ENCODE data around the gene TNFRSF8. TPM values are rescaled to one million over a fixed set of nuclear protein-coding genes. Genes with fewer than 3 reads are reported as not detected.
"Not testable (repeated sequence)": the region's sequence is repeated elsewhere in the genome, so short reads cannot be mapped to it uniquely, and the experiment has no call there.

TNFRSF8 gene
- total RNA-seq, 1 experiment from 2014 or later: not detected

DNA sequence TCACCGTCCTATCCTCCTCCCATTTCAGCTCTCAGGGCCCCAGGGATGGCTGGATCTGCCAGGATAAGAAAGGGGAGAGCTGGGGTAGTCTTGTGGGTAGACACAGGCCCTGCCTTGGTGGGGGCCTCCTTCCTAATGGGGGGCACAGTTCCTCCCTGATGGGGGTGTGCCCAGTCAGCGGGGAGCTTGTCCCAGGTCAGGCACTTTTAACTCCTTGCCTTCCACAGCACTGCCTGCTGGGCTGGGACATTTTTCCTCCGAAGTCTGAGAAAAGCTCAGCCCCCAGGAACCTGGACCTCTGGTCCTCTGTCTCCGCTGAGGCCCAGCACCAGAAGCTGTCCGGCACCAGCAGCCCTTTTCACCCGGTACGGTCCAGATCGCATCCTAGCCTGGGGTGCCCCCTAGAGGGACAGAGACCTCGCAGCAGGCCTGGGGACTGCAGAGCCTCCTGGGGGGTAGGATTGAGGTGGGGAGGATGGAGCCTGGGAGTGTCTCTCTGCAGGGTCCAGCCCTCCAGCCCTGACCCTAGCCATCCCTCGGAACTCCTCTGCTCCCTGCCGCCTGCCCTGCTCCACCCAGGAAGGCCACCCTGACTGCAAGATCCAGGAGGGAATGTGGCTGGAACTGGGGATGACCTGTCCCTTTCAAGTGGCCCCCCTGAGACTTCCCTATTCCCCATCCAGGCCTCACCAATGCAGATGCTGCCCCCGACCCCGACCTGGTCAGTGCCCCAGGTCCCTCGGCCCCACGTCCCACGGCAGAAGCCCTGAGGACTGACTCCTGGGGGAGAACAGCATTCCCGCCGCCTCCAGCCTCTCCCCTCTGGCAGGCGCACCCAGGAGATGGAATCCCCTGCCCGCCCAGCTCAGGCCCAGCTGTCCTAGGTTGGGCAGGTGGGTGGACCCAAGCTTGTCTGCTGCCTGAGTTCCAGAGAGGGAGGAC lies 31.8 kb upstream of the TNFRSF8 start:
- DNase-seq (ENCODE audit: low read depth in 1 of 2, low spot score in 2 of 2): peak; percentile 17 to 67
- Histone ChIP-seq H3K4me3 (no peak overlapping the region), H3K27me3 (replicated peaks) (no peaks in the 10 kb centered on the region), H3K4me1 (replicated peaks) (no peaks in the 10 kb centered on the region), H3K27ac (no peak overlapping the region), H3K9me3 (replicated peaks) (no peaks in the 10 kb centered on the region), H3K36me3 (peaks cover 32% of the 10 kb centered on the region)

DNA sequence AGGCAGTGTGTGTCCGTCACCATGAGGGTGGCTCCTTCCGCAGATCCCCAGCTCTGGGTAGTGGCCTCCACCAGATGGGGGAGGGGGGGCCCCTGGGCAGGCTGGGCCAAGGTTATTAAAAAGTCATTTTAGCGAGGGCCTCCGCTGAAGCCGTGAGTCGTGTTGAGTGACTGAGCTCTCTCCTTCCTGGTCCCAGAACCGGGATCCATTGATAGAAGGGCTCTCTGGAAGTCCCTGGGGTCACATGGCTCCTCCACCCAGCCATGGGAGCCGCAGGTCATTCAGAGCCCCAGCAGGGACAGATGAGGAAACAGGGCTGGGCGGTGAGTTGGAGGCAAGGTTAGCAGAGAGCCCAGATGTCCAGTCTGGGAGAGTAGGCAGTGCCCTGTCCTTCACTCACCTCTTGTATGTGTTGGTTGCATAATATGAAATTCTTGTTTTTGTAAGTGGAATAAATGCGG lies 30.9 kb upstream of the TNFRSF8 start:
- no peak for DNase-seq (ENCODE audit: low read depth in 1 of 2, low spot score in 2 of 2)
- no peak overlapping the region for H3K27ac ChIP-seq
- H3K4me1 ChIP-seq (replicated peaks): no peaks in the 10 kb centered on the region
- no peak overlapping the region for H3K4me3 ChIP-seq
- no peaks in the 10 kb centered on the region for H3K9me3 ChIP-seq (replicated peaks)
- H3K27me3 ChIP-seq (replicated peaks): no peaks in the 10 kb centered on the region
- H3K36me3 ChIP-seq: peaks cover 28% of the 10 kb centered on the region

DNA sequence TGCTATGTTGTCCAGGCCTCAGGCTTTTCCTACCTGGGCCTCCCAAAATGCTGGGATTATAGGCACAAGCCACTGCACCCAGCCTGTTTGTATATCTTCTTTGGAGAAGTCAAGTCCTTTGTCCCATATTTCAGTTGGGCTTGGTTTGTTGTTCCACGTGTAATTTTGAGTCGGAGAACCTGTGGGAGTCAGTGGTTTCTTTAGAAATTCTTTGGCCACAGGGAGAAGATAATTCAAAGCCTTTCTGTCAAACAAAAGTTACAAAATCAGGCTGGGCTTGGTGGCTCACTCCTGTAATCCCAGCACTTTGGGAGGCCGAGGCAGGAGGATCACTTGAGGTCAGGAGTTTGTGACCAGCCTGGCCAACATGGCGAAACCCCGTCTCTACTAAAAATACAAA lies 29.7 kb upstream of the TNFRSF8 start:
- not testable (repeated sequence) for DNase-seq (ENCODE audit: low read depth in 1 of 2, low spot score in 2 of 2)

DNA sequence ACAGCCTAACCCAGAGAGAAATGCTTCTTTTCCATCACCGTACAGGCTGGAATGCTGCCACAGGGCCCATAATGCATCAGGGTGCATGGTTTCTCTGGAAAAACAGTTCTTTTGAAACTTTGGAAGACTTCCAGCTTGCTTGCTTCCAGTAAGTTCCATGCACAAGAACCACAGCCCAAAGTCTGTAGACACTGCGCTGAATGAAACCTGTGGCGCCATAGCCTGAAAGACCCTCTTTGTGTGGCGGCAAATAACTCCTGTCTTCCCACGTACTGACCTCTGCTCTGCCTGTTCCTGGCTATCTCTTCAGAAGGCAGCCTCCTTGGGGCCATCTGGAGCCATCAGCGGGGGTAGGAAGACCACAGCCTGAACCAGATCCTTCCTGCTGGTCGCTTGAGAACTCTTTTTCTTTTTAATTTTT lies 28.7 kb upstream of the TNFRSF8 start:
- Histone ChIP-seq H3K36me3 (peaks cover 15% of the 10 kb centered on the region), H3K4me1 (replicated peaks) (no peaks in the 10 kb centered on the region), H3K27ac (no peak overlapping the region), H3K9me3 (replicated peaks) (no peaks in the 10 kb centered on the region), H3K27me3 (replicated peaks) (no peaks in the 10 kb centered on the region), H3K4me3 (no peak overlapping the region)
- DNase-seq (ENCODE audit: low read depth in 1 of 2, low spot score in 2 of 2): no peak

More for the DNA sequence above, 29.7 kb upstream of the TNFRSF8 start:
- H3K4me3 ChIP-seq; H3K4me1 ChIP-seq (replicated peaks); H3K27ac ChIP-seq; H3K27me3 ChIP-seq (replicated peaks); H3K9me3 ChIP-seq (replicated peaks): not testable (repeated sequence)
- peaks cover 18% of the 10 kb centered on the region for H3K36me3 ChIP-seq

DNA sequence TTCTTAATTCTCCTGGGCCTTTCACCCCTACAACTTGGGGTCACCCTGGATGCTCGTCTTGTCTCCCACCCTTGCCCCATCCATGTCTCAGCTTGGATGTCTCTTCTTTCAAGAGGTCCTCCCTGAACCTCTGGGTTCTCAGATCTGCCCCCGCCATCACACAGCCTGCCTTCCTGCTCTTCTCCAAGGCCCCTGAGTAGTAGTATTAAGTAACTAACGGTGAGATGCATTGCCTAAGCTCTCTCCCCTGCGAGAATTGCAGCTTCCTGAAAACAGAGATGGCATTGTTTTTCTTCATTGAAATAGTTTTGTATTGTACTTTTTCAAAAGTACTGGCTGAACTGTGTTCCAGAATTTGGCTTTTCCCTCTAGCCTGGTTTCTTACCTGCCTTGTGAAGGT lies 27.8 kb upstream of the TNFRSF8 start:
- Histone ChIP-seq H3K4me1 (replicated peaks) (peaks cover 3% of the 10 kb centered on the region), H3K27me3 (replicated peaks) (no peaks in the 10 kb centered on the region), H3K9me3 (replicated peaks) (no peaks in the 10 kb centered on the region), H3K36me3 (peaks cover 7% of the 10 kb centered on the region), H3K27ac (no peak overlapping the region), H3K4me3 (no peak overlapping the region)
- DNase-seq (ENCODE audit: low read depth in 1 of 2, low spot score in 2 of 2): no peak

DNA sequence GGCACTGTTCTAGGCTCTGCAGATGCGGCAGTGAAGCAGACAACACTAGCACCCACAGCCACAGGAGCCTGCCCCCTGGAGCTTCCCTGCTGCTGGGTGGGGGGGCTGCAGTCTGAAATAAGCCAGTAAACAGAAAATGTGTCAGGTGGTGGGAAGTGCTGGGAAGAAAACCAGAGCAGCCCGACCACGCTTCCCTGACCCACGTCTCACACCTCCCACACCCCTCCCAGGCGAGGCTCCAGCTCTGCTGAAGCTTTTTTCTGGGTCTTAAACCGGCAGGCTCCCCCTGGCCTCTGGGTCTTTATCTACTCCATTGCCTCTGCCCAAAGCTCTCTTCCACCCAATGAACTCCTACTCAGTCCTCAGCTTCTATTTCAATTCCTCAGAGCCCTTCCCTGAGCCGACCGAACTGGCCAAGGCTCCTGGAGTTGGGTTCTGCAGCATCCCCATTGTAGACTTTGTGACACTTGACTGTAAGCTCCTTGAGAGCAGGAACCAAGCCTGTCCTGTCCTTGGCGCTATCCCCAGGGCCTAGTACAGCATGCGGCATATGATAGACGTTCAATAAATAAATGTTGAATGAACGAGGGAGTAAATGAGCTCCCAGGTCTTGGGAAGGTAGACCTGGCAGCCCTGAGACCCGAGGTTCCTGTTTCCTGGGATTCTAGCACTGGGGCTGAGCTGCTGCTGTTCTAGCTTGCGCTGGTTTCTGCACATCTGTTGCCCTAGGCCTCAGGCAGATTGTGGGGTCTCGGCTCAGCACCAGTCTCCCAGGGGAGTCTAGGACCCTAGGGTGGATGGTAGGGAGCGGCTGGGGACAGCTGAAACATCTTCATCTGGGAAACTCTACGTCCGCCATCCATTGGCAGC lies 25.4 kb upstream of the TNFRSF8 start:
- DNase-seq (ENCODE audit: low read depth in 1 of 2, low spot score in 2 of 2): no peak
- Histone ChIP-seq H3K4me1 (replicated peaks) (peaks cover 10% of the 10 kb centered on the region), H3K9me3 (replicated peaks) (no peaks in the 10 kb centered on the region), H3K27ac (no peak overlapping the region), H3K4me3 (no peak overlapping the region), H3K36me3 (no peaks in the 10 kb centered on the region), H3K27me3 (replicated peaks) (no peaks in the 10 kb centered on the region)

DNA sequence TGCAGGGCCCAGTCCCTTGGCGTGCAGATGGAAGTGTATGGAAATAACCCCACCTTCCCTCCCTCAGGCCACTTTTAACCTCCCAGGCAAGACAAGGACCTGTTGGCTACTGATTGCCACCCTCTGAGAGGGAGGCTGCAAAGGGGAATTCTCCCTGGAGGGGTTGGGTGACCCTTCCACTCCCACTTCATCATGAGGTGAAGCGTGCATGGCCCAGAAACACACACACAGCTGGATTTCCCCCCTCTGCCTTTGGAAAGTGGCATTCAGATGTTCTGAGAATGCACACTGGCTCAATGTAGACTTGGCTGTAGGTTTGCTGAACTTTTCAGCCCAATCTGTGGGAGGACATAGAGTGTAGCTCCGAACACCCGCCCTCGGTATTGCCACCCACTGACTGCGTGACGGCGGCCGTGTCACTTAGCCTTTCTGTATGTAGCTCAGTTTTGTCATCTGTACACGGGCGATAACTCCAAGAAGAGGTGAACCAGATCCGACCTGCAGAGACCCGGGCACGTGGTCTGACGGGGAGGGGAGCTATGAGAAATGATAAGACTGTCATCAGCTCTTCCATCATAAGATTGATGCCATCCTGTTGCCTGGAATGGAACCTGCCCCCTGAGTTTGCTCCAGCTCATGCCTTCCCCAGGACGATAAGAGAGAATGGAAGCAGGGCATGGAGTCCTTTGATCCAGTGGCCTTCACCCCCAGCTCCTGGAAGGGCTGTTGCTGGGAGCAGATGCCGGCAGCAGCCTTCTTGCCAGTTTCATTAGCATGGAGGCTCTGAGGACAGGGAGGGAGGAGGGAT lies 24.5 kb upstream of the TNFRSF8 start:
- H3K9me3 ChIP-seq (replicated peaks): no peaks in the 10 kb centered on the region
- no peak for DNase-seq (ENCODE audit: low read depth in 1 of 2, low spot score in 2 of 2)
- H3K4me3 ChIP-seq: no peak overlapping the region
- H3K36me3 ChIP-seq: no peaks in the 10 kb centered on the region
- peaks cover 10% of the 10 kb centered on the region for H3K4me1 ChIP-seq (replicated peaks)
- no peaks in the 10 kb centered on the region for H3K27me3 ChIP-seq (replicated peaks)
- H3K27ac ChIP-seq: no peak overlapping the region

DNA sequence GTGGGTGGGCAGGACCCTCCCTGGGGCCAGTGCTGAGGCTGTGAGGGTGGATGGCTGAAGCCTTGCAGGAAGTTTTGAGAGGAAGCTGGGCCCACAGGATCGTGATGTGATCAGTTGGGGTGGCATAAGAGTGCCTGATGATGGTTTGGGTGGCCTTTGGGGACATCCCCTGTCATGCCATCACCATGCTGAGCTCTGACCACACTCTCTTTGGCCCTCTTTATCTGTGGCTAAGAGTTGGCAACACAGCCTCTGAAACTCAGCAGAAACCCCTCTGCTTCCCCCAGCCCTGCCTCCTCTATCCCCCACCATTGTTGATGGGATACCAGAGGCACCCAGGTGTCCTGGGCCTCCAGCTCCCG lies 24.0 kb upstream of the TNFRSF8 start:
- Histone ChIP-seq H3K27me3 (replicated peaks) (no peaks in the 10 kb centered on the region), H3K4me3 (no peak overlapping the region), H3K9me3 (replicated peaks) (no peaks in the 10 kb centered on the region), H3K4me1 (replicated peaks) (peaks cover 10% of the 10 kb centered on the region), H3K36me3 (no peaks in the 10 kb centered on the region), H3K27ac (no peak overlapping the region)
- no peak for DNase-seq (ENCODE audit: low read depth in 1 of 2, low spot score in 2 of 2)

DNA sequence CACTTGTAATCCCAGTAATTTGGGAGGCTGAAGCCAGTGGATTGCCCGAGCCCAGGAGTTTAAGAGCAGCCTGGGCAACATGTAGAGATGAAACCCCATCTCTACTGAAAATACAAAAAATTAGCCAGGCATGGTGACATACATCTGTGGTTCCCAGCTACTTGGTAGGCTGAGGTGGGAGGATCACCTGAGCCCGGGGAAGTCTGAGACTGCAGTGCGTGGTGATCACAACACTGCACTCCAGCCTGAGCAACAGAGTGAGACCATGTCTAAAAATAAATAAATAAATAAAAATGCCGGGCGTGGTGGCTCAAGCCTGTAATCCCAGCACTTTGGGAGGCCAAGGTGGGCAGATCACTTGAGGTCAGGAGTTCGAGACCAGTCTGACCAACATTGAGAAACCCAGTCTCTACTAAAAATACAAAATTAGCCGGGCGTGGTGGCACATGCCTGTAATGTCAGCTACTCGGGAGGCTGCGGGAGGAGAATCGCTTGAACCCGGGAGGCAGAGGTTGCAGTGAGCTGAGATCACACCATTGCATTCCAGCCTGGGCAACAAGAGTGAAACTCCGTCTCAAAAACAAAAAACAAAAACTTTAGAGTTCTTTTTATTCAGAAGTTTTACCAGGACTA lies 23.2 kb upstream of the TNFRSF8 start:
- H3K36me3 ChIP-seq, H3K27ac ChIP-seq: not testable (repeated sequence)

DNA sequence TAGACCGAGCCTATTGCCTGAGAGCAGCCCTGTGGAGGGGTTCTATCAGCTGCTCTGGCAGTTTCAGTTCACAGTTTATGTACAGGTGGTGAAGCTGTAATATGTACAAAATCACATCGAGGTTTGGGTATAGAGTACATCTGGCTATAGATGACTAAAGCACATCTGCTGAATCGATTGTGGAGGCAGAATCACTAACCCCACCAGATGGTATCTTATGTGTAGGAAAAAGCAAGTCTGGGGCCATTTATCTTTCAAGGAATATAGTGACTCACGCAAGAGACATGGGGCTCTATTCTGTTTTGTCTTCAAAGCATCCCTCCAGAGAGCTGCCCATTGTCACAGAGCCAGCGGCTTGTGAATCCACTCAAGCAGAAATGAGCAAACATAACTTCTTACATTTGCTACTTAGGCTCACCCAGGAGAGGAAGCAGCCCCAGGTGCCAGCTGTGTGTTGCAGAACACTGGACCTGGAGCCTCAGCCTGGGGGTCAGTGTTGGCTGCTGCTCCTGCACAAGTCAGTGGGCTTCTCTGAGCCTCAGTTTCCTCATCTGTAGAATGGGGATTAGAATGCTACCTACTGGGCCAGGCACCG lies 22.5 kb upstream of the TNFRSF8 start:
- Histone ChIP-seq H3K4me1 (replicated peaks) (peaks cover 10% of the 10 kb centered on the region), H3K36me3 (no peaks in the 10 kb centered on the region), H3K27ac (no peak overlapping the region), H3K4me3 (no peak overlapping the region), H3K27me3 (replicated peaks) (no peaks in the 10 kb centered on the region), H3K9me3 (replicated peaks) (no peaks in the 10 kb centered on the region)
- peak; percentile 65 to 73 for DNase-seq (ENCODE audit: low read depth in 1 of 2, low spot score in 2 of 2)

More for the DNA sequence above, 23.2 kb upstream of the TNFRSF8 start:
- not testable (repeated sequence) for DNase-seq (ENCODE audit: low read depth in 1 of 2, low spot score in 2 of 2); H3K27me3 ChIP-seq (replicated peaks); H3K9me3 ChIP-seq (replicated peaks); H3K4me3 ChIP-seq
- H3K4me1 ChIP-seq (replicated peaks): peaks cover 10% of the 10 kb centered on the region

DNA sequence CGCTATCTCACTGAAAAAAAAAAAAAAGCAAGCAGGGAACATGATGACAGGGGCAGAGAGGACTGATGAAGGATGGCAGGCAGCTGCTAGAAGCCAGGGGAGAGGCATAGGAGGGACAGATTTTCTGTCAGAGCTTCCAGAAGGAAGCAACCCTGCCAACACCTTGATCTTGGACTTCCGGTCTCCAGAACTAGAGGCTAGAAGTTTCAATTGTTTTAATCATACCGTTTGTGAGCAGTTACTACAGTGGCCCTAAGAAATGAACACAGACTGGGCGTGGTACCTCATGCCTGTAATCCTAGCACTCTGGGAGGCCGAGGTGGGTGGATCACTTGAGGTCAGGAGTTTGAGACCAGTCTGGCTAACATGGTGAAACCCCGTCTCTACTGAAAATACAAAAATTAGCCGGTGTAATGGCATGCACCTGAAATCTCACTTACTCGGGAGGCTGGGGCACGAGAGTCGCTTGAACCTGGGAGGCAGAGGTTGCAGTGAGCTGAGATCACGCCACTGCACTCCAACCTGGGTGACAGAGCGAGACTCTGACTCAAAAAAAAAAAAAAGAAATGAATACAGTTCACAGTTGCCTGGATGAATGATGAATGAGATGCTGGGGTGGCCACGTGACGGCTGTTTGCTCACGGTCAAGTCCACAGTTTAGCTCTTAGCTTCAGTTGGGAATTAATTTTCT lies 18.8 kb upstream of the TNFRSF8 start:
- H3K27ac ChIP-seq; H3K36me3 ChIP-seq; H3K4me3 ChIP-seq; DNase-seq (ENCODE audit: low read depth in 1 of 2, low spot score in 2 of 2); H3K27me3 ChIP-seq (replicated peaks); H3K9me3 ChIP-seq (replicated peaks): not testable (repeated sequence)
- peaks cover 10% of the 10 kb centered on the region for H3K4me1 ChIP-seq (replicated peaks)

DNA sequence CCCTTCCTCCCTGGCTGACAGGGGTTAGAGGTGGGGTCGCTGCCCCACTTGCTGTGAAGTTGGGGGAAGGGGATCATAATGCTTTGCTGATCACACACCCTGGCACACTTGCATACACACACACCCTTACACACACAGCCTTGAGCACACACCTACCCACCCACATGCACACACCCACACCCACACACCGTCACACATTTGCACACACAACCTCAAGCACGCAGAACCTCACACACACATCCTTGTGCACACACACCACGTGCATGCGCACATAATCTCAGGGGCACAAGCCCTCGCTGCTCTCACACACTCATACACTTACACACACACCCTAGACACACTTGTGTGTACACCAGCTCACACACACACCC lies 16.4 kb upstream of the TNFRSF8 start:
- H3K36me3 ChIP-seq: no peaks in the 10 kb centered on the region
- no peaks in the 10 kb centered on the region for H3K9me3 ChIP-seq (replicated peaks)
- no peak overlapping the region for H3K4me3 ChIP-seq
- peaks cover under 1% of the 10 kb centered on the region for H3K4me1 ChIP-seq (replicated peaks)
- peaks cover 4% of the 10 kb centered on the region; the same call in 1 of the 2 replicates for H3K27me3 ChIP-seq (replicated peaks)
- no peak overlapping the region for H3K27ac ChIP-seq
- no peak for DNase-seq (ENCODE audit: low read depth in 1 of 2, low spot score in 2 of 2)
